Endodermal cell (in vitro differentiated cells): ENCODE measurements around the gene SSR4. TPM values are rescaled to one million over a fixed set of nuclear protein-coding genes. Genes with fewer than 3 reads are reported as not detected.
A peak's percentile ranks its signal among the peaks of the same experiment; 100 is the strongest.

Experiments
- DNase-seq: peaks from one replicate; pipeline ENCODE4 v3.0.0-alpha.2; 2017
- H3K27ac ChIP-seq: 2 replicates; pipeline ENCODE4 v1.5.1; 2013; ENCODE audit warnings: mild to moderate bottlenecking, low read depth, low read length, moderate library complexity
- H3K27me3 ChIP-seq: 2 replicates; pipeline ENCODE4 v1.6.1; 2013; ENCODE audit warnings: mild to moderate bottlenecking, low read length, moderate library complexity; ENCODE audit not compliant: insufficient read depth, control insufficient read depth, poor library complexity, severe bottlenecking
- H3K36me3 ChIP-seq: 2 replicates; pipeline ENCODE4 v1.7.0; 2013; ENCODE audit warnings: mild to moderate bottlenecking, low read length, moderate library complexity; ENCODE audit not compliant: control insufficient read depth, insufficient read depth
- H3K4me1 ChIP-seq: one replicate; pipeline ENCODE4 v1.7.0; 2013; ENCODE audit warnings: low read length; ENCODE audit not compliant: control insufficient read depth, insufficient read depth
- H3K4me3 ChIP-seq: 2 replicates; pipeline ENCODE4 v1.5.1; 2013; ENCODE audit warnings: mild to moderate bottlenecking, low read length, moderate library complexity
- H3K9ac ChIP-seq: 2 replicates; pipeline ENCODE4 v1.6.1; 2013; ENCODE audit warnings: mild to moderate bottlenecking, low read length, moderate library complexity; ENCODE audit not compliant: poor library complexity, severe bottlenecking; ENCODE audit errors: extremely low read depth
- H3K9me3 ChIP-seq: 2 replicates; pipeline ENCODE4 v1.6.1; 2013; ENCODE audit warnings: mild to moderate bottlenecking, low read length, moderate library complexity; ENCODE audit not compliant: control insufficient read depth
- H3K27ac Mint-ChIP-seq: 2 replicates; pipeline ENCODE4 v1.8.0; 2020; ENCODE audit warnings: mixed read lengths
- H3K27me3 Mint-ChIP-seq: 2 replicates; pipeline ENCODE4 v1.8.0; 2021; ENCODE audit warnings: mild to moderate bottlenecking, mixed read lengths; ENCODE audit not compliant: insufficient read depth
- H3K36me3 Mint-ChIP-seq: 2 replicates; pipeline ENCODE4 v1.8.0; 2020; ENCODE audit warnings: low read depth, mixed read lengths
- H3K4me1 Mint-ChIP-seq: 2 replicates; pipeline ENCODE4 v1.8.0; 2020; ENCODE audit warnings: mixed read lengths
- H3K4me3 Mint-ChIP-seq: 2 replicates; pipeline ENCODE4 v1.8.0; 2020; ENCODE audit warnings: mild to moderate bottlenecking, moderate library complexity, mixed read lengths
- H3K9me3 Mint-ChIP-seq: 2 replicates; pipeline ENCODE4 v1.8.0; 2020; ENCODE audit warnings: mild to moderate bottlenecking, mixed read lengths
- WGBS, 2 experiments: methylation state at CpG; one replicate each; pipeline versions ENCODE4 v1.1.5 to v1.1.7; 2013; ENCODE audit warnings: missing lambda C conversion rate in 2 of 2, mixed read lengths in 1 of 2; ENCODE audit not compliant: insufficient coverage in 1 of 2, insufficient read length in 1 of 2; 5-methylcytosine and 5-hydroxymethylcytosine counted together
- total RNA-seq, 2 donors: library from RNA; stranded (reverse); fragmentation: NEBNext Ultra II Directional in 1 of 2; extraction: Animal tissue kit (Norgen Biotek cat#: 25700) in 1 of 2; gene quantifications; 2 replicates in 1 of 2; 3 replicates in 1 of 2; pipeline ENCODE4 v1.2.1, GENCODE V29; 2021
- TF ChIP-seq, protein P1 (sequence below): fragments of 200-600 bp; sonication (generic); conservative IDR thresholded peaks from 2 replicates; pipeline ENCODE4 v1.5.0; 2021; ENCODE audit warnings: antibody characterized with exemption, mild to moderate bottlenecking

Gene SSR4
- total RNA-seq, 2 donors from 2014 or later = 220 to 236 TPM

GRCh38 chrX:153750127-153750774 lies 44.2 kb upstream of the SSR4 start:
- H3K4me3 ChIP-seq = no peak overlapping the region
- TF ChIP-seq, protein P1, sequence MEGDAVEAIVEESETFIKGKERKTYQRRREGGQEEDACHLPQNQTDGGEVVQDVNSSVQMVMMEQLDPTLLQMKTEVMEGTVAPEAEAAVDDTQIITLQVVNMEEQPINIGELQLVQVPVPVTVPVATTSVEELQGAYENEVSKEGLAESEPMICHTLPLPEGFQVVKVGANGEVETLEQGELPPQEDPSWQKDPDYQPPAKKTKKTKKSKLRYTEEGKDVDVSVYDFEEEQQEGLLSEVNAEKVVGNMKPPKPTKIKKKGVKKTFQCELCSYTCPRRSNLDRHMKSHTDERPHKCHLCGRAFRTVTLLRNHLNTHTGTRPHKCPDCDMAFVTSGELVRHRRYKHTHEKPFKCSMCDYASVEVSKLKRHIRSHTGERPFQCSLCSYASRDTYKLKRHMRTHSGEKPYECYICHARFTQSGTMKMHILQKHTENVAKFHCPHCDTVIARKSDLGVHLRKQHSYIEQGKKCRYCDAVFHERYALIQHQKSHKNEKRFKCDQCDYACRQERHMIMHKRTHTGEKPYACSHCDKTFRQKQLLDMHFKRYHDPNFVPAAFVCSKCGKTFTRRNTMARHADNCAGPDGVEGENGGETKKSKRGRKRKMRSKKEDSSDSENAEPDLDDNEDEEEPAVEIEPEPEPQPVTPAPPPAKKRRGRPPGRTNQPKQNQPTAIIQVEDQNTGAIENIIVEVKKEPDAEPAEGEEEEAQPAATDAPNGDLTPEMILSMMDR = no peak
- no peak overlapping the region for H3K9ac ChIP-seq
- Mint-ChIP-seq H3K4me1 (no peaks in the 10 kb centered on the region), H3K9me3 (peaks cover 73% of the 10 kb centered on the region), H3K27ac (no peak overlapping the region), H3K36me3 (no peaks in the 10 kb centered on the region), H3K4me3 (no peak overlapping the region), H3K27me3 (peaks cover 11% of the 10 kb centered on the region)
- H3K27me3 ChIP-seq = no peaks in the 10 kb centered on the region
- no peaks in the 10 kb centered on the region for H3K4me1 ChIP-seq
- H3K36me3 ChIP-seq = no peaks in the 10 kb centered on the region
- DNase-seq = peak; percentile 32
- WGBS, 2 experiments = 96 to 100% methylated on average over 1 to 12 of the region's 12 CpGs
- H3K27ac ChIP-seq = no peak overlapping the region
- no peaks in the 10 kb centered on the region for H3K9me3 ChIP-seq

DNA sequence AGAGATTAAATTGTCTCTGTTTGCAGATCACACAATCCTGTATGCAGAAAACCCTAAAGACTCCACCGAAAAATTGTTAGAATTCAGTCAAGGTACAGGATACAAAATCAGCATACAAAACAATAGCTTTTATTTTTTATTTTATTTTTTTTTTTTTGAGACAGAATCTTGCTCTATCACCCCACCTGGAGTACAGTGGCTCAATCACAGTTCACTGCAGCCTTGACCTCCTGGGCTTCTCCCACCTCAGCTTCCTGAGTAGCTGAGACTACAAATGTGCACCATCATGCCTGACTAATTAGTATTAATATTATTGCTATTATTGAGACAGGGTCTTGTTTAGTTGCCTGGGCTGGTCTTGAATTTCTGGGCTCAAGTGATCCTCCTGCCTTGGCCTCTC lies 39.3 kb upstream of the SSR4 start:
- Mint-ChIP-seq H3K36me3 (no peaks in the 10 kb centered on the region), H3K4me3 (no peak overlapping the region), H3K4me1 (no peaks in the 10 kb centered on the region), H3K27me3 (peaks cover under 1% of the 10 kb centered on the region), H3K27ac (no peak overlapping the region), H3K9me3 (peaks cover 73% of the 10 kb centered on the region)
- DNase-seq = peak; percentile 30
- no peaks in the 10 kb centered on the region for H3K4me1 ChIP-seq
- H3K9ac ChIP-seq = no peak overlapping the region
- no peak overlapping the region for H3K27ac ChIP-seq
- TF ChIP-seq, protein P1 = peak; percentile 35
- WGBS, 2 experiments = no CpG with 5 or more reads among the region's 1 CpG
- no peaks in the 10 kb centered on the region for H3K27me3 ChIP-seq
- no peak overlapping the region for H3K4me3 ChIP-seq
- peaks cover 5% of the 10 kb centered on the region for H3K9me3 ChIP-seq
- H3K36me3 ChIP-seq = no peaks in the 10 kb centered on the region

DNA sequence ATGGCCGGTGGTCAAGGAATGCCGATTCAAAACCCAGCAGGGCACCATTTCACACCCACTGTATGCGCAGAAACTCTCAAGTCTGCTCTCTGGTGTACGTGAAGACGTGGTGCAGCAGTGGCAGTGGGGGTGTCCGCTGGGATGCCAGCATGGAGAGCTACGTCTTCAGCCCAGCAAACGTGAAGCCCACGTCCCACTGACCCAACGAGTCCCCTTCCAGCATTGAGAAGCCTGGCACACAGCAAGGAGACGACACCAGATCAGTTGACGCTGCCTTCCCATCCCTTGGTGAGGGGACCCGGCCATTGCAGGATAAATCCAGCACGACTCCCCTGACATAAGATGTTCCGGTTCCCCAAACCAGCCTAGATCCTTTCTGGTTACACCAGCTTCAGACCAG lies 32.6 kb upstream of the SSR4 start:
- no peak overlapping the region for H3K27ac ChIP-seq
- H3K27me3 Mint-ChIP-seq = peaks cover 5% of the 10 kb centered on the region
- no peak overlapping the region for H3K9ac ChIP-seq
- no peaks in the 10 kb centered on the region for H3K36me3 ChIP-seq
- H3K9me3 Mint-ChIP-seq = peaks cover 58% of the 10 kb centered on the region
- H3K4me1 ChIP-seq = no peaks in the 10 kb centered on the region
- DNase-seq = peak; percentile 26
- 84 to 92% methylated on average over 7 to 15 of the region's 15 CpGs for WGBS, 2 experiments
- TF ChIP-seq, protein P1 = no peak
- no peak overlapping the region for H3K4me3 Mint-ChIP-seq
- no peak overlapping the region for H3K4me3 ChIP-seq
- H3K4me1 Mint-ChIP-seq = no peaks in the 10 kb centered on the region
- no peaks in the 10 kb centered on the region for H3K27me3 ChIP-seq
- H3K9me3 ChIP-seq = no peaks in the 10 kb centered on the region
- no peaks in the 10 kb centered on the region for H3K36me3 Mint-ChIP-seq
- H3K27ac Mint-ChIP-seq = no peak overlapping the region
